CD1c-positive myeloid dendritic cell (primary cell): Measurements from ENCODE around the gene DCLK1.

Experiments
- DNase-seq: peaks from one replicate; pipeline ENCODE4 v3.0.0-alpha.2; 2016; ENCODE audit errors: extremely low spot score

Gene DCLK1

DNA sequence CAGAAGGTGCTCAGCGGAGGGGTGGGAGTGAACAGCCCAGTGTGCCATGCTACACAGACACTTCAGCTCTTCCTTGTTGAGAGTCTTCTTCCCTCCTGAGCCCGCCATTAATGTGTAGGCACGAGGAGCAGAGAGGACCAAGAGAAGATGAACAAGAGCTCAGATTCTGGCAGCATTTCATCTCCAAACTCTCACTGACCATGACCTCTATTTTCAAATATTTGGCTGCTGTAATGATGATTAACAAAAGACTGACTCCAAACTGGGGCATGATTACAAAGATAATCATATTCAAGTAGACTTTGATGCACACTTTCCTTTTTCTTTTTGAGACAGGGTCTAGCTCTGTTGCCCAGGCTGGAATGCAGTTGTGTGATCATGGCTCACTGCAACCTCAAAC, 236.5 kb downstream of the DCLK1 start:
- no peak for DNase-seq

DNA sequence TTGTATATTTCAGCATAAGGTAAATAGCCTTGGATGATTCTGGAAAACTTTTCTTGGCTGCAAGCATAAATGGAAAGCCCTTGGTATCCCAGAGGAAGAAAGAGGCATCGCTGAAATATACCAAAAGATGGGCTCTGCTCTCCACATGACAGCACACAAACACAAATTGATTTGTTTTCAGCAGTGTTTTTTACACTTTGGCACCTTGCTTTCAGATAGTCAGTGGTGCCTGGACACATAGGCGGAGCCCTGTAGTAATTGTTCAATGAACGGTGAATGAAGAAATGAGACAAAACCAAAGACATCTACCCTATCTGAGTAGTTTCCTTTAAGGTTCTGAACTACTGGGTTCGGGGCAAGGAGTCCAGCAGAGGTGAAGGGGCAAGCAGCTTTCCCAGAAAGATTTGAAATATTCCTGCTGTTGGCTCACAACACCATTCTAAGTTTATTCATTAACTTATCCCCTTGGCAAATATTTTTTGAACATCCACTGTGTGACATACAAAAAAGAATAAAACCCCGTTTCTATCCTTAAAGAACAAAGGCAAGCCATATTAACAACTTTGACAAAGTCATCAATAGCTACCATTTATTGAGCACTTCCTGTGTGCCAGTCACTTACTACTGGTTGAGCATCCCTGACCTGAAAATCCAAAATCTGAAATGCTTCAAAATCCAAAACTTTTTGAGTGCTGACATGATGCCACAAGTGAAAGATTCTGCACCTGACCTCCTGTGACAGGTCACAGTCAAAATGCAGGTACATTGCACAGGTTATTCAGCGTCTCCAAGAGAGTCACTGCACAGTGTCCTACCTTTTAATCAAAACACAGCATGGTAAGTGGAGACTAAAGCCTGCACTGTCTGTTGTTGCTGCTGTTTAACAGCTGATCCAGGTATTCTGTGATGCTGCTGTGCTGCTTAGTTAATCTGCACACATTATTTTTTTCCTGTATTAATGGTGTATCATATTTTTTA, 238.1 kb downstream of the DCLK1 start:
- no peak for DNase-seq

DNA sequence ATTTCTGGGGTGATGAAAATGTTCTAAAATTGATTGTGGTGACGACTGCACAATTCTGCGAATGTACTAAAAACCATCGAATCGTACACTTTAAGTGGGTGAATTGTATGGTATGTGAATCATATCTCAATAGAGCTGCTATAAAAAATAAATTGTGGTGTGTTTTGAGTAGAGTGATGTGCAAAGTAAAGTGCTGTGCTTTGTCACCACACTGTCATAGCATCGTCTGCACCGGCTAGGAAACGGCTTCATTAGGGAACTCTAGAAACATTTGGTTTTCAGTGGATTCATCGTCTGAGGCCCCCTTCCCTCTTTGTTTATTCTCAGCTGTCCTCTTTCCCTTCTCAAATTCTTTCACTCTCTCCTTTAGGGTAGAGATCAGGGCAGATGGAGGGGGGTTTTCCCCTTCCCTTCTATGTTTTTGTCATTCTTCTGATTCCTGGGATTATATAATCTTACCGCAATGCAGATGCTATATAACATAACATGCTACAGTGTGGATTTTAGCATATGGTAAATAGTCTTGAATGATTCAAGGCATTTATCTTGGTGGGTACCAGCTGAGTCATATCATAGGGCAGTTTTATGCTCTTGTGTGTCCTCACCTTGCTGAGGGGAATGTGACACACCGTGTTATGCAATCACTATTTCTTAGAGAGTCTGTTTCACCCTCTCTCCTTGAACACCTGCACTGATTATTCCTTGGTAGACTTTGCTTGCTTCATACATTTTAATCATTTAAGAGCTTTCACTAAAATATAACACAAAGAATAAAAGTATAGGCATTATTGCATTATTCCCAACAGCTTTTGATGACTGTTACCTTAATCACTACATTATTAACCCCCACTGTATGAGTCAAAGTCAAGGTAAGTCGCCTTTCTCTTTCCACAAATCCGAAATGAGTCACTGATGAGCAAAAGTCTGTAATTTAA, 239.4 kb downstream of the DCLK1 start:
- DNase-seq, result no peak

DNA sequence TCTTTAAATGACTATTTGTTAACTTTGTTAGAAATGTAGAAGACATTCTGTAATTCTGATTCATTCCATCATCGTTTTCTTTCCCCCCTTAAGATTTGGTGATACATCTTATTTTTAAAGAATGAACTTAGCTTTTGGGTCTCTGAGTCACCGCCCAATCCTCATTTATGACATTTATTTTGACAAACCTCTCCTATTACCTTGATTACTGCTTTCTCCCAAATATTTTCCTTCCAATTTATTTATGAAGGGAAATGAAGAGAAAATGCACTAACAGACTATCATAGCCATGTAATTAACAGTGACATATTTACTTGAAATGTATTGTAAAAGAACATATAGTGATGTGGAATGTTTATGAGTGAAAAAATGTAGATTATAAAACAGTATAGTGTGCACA, 241.6 kb downstream of the DCLK1 start:
- no peak for DNase-seq

DNA sequence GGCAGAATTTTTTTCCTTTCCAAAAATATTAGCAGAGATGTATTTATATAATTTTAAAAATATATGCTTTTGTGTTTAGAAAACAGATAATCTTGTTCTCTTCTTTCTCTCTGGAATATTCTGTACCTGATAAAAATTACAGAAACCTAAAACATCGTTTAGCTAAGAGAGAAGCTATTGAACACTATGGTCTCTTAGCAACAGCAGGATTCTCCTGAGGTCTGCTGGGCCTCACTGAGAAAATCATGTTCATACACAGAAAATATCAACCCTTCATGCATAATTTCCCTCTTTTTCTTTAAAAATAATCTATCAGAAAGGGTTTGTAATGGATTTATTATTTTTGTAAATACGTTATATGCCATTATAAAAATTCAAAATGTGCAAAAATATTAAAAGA, 242.2 kb downstream of the DCLK1 start:
- DNase-seq, result no peak

DNA sequence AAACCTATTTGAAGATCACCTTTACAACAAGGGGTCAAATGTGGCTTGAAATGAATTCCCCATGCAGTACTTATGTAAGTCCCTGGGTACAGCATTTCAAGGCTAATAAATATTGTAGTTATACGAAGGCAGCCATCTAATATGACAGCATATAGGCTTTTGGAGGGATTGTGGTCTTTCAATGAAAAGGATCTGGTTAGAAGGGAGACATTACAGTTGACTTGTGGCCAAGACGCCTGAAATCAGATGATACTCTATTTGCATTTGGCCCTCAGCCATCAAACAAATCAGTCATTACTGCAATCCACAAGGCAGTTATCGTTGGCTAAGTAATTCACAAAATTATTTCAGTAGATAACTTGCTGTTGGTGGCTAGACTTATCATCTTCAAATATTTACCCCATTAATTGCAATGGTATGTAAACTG, 242.7 kb downstream of the DCLK1 start:
- DNase-seq, result no peak

DNA sequence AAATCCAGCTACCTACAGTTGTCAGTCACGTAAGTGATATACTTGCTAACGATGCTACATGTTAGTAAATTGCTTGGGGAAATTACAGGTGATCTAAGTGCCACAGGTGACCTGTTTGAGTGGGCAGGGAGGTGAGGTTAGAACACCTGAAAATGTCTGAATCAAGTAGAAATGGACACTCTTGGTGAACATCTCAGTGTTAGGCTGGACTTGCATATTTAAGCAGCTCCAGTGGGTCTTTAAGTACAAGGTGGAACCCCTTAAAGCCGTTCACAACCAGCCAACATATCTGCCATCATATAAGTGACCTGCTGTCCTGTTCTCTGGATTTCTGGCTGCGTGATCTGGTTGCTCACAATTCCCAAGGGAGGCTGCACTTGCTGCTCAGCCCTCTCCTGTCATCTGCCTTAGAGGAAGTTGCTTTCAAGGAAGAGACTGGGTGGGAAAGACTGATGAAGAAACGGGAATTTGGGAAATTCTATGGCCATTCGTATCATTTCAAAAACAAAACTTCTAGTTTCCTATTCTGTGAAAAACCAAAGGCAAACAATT, 244.0 kb downstream of the DCLK1 start:
- DNase-seq, result no peak

DNA sequence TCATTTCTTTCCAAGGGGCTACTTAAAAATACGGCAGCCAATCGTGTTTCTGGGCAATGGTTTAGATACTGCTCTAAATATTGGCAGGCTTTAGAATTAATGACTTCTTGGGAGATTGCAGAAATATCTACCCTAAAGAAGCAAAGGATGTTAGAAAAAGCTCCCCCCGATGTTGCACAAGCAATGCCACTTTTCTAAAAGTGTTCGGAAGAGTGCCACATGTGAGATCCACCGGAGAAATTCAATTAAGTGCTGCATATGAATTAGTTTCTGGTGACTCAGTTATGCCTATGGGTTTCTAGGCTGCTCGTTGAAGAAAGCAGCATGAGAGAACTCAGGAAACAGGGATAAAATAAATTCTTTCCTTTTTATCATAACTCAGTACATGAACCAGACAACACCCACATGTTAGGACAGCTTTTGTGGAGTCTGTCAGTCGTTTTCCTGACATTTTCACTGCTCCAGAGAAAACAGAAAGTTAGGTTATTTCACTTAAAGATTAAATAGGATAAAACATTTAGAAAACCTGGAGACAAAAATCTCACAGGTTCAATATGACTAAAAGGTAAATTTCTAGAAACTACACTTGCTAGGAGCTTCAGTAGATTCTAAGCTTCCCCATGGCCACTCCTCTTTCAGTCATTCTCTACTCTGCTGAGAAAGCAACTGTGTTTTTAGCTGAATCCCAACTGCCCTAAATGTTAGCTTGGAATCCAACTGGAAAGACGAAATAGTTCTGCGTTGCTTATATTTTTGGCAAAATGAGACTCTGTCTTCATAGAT, 244.7 kb downstream of the DCLK1 start:
- no peak for DNase-seq

DNA sequence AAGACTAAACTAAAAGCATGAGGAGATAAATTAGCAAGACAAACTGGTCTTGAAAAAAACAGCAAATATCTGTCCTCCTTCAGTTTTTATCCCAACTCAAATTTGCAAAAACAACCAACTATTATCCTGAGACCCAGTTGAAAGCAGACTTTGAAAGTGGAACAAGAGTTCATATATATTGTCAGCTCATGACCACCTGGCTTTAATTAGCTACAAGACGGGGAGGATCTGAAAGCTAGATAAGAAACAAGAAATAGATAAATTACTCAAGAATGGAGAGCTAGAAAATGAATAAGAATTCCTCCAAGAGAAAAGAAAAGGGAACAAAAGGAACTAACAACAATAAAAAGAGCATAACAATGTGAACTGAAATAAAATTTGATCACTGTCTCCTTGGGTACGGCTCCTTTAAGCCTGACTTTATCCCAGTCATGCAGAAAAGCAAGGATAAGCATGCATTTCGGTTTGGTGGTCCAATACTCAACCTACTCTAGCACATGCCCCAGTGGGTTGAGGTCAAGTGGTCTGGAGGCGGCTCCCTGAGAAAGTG, 246.9 kb downstream of the DCLK1 start:
- no peak for DNase-seq

DNA sequence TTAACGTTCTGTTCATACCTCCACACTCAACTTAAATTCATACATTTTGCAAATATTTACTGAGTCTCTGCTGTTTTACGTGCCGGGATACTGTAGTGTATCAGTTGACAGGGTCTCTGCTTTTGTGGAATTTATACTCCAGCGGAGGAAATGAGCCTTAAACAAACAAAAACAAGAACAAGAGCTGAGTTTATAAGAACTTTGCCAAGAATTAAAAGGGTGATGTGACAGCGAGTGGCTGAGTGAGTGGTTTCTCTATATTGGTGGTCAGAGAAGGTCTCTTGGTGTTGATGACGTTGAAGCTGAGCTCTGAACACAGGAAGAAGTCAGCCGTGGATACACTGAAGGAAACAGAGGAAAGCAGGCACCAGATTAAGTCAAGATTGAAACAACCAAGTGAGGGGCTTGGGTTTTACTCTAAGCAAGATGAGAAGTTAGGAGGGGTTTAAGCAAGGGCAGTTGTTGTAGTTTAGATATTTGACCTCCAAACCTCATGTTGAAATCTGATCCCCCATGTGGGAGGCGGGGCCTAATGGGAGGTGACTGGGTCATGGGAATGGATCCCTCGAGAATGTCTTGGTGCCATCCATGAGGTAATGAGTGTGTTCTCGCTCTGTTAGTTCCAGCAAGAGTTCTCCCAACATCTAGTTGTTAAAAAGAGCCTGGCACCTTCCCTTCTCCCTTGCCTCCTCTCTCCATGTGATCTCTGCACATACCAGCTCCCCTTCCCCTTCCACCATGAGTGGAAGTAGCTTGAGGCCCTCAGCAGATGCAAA, 248.3 kb downstream of the DCLK1 start:
- DNase-seq, result no peak

DNA sequence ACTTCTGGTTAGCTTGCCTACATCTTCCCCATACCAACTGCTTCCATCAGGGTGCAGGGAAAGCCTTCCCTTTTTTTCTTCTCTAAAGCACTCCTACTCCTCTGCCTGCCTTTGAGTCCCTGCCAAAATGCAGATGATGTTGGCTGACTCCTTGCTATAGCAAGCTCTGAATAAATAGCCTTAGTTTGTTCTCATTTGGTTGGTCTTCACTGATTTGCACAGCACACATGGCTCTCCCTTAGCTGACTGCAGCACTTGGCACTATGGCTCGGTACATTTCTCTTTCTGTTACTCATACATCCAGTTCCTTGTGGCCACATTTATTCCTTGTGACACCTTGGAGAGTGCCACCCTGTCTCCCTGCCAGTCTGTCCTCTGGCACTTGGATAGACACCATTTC, 249.8 kb downstream of the DCLK1 start:
- no peak for DNase-seq

DNA sequence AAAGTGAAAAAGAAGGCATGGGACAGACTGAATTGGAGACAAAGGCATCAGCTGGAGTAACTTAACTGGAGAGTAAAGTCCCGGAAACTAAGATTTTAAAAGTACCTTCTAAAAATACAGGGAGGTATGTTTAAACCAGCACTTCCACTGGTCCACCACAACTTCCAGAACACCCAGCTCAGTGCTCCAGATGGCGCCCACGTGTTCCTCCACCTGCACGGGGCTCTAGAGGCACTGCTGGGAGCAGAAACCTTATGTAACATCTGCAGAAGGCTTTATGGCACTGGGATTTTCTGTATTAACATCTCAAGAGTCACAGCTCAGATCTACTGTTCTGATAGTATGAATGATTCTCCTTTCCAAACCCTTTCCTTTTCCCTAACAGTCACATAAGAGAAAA, 252.1 kb downstream of the DCLK1 start:
- no peak for DNase-seq

DNA sequence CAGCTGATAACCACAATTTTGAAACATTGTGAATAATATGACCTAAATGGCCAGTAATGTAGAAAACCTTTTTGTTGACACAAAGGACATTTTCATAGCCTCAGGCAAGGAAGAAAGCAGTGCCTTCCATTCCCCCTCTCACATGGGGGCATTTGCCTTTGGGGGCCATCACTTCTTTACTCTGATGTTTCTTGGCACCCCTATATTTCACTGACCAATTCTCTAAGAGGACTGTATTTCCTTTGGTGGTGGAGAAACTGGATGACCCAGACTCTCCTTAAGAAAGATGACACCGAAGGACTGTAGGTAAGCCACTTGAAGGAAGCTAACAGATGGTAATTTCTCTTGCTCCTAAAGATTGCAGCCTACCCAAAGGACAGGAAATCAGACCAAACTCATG, 254.6 kb downstream of the DCLK1 start:
- no peak for DNase-seq

DNA sequence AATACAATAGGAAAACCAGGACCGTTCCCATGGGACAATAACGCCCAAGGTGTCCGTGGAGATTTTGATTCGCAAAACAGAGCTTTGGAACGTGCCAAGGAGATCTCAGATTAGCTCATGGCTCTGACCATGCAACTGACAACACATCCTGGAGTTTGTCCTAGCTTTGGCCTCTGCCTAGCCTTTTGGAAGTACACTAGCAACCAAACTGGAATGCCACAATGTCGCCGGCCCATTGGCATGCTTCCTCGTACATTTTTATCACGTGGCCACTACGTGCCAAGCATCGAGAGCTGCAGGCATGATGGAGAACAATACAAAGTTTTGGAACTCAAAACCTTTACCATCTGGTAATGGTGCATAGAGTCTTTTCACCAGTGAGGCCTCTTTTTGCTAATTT, 256.5 kb downstream of the DCLK1 start:
- no peak for DNase-seq

DNA sequence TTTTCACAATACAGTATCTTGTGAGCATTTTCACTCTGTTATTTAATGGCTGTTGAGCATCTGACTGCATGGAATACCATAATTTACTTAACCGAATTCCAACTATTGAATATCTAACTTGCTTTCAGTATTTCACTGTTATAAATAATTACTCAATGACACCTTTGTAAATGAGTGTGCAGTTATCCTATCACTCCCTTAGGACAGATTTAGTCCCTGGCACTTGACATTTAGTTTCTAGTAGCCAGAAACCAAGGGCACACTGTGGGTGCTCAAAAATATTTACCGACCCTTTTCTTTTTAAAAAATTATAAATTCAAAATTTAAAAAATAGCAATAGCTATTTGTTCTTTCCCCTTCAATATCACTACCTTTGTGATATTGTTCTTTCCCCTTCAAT, 258.8 kb downstream of the DCLK1 start:
- DNase-seq, result no peak

DNA sequence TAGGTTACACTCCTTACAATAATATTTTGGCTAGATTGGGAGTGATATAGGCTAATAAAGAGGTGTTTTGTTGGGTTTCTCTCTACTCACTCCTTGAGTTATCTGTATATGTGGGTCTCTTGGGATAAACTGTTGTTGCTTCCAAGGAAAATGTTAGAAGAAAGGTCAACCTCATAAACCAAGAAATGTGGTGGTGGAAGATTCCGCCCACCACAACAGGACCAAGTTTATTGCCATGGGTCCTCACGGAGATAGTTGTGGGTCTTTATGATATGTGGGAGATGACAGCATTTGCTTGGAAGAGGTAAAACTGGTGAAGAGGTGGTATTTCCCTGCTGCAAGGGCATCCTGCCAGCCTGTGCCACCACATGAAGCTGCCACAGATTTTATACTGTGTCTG, 259.6 kb downstream of the DCLK1 start:
- DNase-seq, result no peak

DNA sequence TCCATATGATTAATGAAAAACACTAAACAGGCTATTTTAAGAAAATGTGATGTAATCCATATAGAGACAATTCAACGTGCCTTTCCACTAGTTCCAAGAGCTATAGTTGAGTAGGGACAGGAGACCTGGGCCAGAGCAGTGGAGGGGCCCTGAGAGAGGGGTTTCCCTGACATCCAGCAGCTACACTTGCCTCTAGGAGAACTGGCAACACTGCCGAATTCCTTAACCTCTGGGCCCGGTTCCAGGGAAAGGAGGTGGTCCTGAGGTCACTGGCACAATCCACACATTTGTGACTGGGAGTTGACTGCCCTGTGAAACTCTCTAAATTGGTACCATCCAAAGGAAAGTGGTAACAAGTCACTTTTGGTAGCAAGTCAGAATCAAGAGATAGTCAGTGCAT, 264.4 kb downstream of the DCLK1 start:
- DNase-seq, result no peak

DNA sequence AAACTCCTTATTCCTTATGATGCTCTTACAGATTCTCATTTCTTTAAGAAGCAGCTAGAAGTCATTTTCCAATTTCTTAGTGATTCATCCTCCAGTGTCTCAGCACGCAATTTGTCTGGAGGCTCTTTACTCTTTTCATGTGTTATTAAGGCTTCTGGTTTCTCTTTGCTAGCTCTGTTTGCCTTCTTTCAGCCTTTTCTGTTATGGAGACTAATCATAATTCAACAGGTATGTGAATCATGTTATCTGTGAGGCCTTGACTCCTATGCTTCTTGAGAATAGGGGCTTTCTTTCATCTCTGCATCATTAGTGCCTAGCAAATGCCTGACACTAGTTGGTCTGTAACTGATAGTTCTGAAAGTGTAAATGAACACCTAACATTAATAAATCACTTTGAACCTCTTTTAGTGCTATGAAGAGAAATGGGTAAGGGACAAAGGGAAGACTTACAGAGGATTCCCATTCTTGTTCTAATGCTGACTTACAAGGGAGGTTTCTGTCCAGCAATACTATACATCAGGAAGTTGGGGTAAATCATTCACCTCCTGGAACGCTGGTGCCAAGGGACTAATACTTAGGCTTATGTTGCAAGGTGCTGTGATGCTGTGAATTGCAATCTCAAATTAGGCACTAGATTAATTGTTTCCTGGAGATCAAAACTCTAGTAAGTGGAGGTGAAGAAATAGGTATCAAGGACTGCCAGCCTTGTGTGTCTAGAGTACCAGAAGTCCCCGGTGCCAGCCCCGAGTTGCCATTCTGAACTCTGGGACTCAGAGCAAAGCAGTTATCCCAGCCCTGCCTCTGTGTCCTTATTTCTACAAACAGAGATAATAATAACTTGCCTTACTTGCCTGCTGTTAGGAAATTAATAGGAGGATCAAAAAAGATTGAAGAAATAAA, 265.6 kb downstream of the DCLK1 start:
- no peak for DNase-seq

DNA sequence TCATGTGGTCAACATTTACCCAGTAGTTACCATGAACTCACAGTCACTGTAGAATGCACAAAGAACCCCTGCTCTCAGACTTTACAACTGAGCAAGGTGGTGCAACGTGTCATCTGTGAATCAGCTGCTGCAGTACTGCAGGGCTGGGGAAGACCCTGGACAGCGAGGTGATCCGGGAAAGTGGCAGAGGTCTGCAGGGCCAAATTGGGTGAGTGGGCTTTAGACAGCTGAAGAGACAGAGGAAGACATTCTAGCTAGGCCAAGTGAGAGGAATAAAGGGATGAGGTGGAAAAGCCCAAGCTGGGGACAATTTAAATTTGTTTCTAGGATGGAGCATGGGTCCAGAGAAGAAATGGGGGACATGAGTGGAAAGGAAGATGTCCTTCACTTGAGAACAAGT, 270.5 kb downstream of the DCLK1 start:
- DNase-seq, result no peak
